GM15510 (cell line): Measurements from ENCODE around the gene NR4A3.

Source experiments
- POLR2A ChIP-seq: IDR thresholded peaks from 3 replicates; pipeline ENCODE4 v1.6.1; 2011; ENCODE audit warnings: borderline replicate concordance; ENCODE audit not compliant: insufficient read length; ENCODE audit errors: extremely low read depth

NR4A3 gene

DNA sequence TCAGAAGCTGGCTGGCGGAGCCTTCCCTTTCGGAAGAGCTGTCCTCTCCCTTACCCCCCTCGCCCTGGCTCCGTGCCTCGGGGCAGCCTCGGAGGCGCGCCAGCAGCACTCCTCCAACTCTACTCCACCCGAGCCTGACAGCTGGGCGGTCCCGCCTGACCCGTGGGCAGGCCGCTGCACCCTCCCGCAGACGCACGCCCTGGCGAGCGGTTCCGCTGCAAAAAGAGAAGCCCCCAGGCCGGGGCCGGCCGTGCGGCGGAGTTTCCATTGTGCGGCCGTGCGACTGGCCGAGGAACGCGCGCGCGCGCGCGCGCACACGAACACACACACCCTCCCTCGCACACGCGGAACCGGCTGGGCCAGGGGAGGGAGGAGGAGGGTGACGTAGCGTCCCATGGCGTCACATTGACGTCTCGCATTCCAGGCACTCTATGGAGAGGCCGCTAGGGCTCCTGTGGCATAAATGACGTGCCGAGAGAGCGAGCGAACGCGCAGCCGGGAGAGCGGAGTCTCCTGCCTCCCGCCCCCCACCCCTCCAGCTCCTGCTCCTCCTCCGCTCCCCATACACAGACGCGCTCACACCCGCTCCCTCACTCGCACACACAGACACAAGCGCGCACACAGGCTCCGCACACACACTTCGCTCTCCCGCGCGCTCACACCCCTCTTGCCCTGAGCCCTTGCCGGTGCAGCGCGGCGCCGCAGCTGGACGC is at the start of gene NR4A3:
Gene NR4A3, plus strand, starts transcription at position 490 of the 713 bp plus-strand sequence. CDS start 6,158 bp downstream, outside the sequence.
- peak; percentile 28 for TF ChIP-seq POLR2A

GRCh38 chr9:99773468-99774138 is 48.1 kb upstream of the NR4A3 start:
- TF ChIP-seq POLR2A, result no peak

DNA sequence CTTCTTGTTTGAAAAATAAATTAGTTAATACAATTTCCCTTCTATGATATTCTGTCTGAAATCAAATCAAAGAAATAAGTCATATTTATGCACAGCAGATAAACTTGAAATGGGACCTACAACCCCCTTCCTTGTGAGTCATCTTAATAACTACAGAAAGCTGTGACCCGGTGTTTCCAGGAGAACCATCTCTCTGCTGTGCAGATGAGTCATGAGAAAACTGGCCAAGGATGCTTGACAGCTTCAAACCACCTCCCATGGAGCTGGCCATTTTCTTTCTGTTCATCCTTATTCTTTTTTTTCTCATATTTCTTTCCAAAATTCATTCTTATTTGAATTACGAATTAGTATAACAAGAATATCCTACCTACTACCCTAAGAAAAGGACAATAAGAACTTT is 43.4 kb upstream of the NR4A3 start:
- no peak for TF ChIP-seq POLR2A

DNA sequence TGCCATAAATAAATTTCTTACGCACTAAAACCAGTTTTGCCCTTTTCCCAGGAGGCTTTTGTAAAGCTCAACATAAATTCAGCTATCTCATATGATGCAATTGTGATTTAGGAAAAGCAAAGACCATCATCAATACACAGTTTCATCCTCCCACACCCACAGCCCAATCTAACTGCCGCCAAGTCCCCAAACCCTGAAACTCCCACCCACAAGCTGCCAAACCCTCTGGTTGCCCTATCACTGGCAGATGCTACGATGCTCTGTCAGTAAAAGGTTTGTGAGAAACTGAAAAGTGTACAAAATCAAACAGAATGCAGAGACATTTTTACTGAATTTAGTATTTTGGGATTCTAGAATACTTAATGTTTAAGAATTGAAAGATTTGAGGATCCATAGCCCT is 42.8 kb upstream of the NR4A3 start:
- TF ChIP-seq POLR2A, result no peak

DNA sequence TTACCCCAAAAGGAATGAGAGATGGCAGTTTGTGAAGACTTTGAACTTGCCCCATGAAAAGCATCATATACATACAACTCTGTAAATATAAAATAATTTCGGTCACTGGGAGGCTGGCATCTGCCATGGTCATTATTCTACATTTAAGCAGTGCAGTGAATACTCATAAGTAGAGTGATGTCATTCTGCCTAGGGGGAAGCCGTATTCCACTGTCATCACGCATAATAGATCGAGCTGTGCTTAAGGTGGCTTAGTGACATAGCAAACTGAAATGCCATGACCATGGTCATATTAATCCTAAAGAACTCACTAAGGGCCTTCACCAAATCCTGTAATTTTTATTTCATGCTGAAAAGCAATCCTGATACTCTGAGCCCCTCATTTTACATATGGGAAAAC is 42.4 kb upstream of the NR4A3 start:
- TF ChIP-seq POLR2A, result no peak

DNA sequence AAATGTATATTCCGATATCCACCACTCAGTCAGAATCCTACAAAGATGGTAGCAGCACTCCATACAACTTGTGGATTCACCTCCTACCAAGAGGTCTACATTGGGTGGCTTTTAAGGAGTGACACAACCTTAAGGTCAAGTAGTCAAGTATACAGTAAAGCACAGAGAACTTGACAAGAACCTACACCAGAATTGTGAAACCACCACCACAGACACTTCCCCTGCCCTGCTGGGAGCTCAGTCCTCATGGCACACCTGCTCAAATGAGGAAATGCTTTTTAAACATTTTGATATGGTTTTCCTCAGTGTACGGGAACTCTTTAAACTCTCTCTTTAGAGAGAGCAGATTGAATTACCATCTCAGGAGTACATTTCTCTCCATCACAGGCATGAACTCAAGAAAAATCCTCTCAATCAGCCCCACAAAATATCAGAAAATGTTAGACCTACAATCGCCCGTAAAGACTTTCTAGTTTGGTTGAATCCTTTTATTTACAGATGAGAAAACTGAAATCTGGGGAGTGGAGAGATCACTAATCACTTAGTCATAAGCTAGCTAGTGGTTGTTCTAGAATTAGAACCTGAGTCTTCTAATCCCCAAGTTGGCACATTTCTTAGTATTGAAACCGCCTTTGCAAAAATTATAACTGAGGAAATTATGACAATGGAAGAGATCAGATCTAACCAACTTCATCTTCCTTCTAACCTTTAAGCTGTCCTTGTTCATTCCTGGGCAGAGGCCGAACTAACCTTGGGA is 38.5 kb upstream of the NR4A3 start:
- no peak for TF ChIP-seq POLR2A

DNA sequence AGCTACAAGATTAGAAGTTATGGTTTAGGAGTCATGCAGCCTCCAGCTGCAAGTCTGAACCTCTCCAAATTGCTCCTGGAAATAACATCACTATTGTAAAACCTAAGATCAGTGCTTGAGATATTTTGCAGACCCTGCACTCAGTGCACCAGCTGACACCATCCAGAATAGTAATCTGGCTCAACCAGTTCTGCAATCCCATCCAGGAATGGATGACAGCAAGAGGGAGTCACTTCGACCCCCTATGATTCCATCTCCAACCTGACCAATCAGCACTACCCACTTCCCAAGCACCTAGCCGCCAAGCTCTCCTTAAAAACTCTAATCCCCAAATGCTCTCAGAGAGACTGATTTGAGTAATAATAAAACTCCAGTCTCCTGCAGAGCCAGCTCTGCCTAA is 37.9 kb upstream of the NR4A3 start:
- no peak for TF ChIP-seq POLR2A

- no peak for TF ChIP-seq POLR2A
These were observed 36.6 kb upstream of the NR4A3 start for GRCh38 chr9:99785010-99785590.

GRCh38 chr9:99787556-99787955 is 34.1 kb upstream of the NR4A3 start:
- no peak for TF ChIP-seq POLR2A

DNA sequence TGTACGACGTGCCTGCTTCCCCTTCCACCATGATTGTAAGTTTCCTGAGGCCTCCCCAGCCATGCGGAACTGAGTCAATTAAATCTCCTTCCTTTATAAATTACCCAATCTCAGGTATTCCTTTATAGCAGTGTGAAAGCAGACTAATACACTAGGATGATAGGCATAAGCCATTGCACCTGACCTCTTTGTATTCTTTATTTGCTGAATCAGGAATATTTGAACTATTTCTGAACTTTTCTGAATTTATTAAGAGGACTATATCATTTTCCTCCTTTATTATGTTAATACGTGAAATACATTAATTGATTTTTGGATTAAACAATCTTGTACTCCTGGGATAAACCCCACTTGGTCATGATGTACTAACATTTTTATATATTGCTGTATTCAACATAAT is 28.2 kb upstream of the NR4A3 start:
- TF ChIP-seq POLR2A, result no peak

DNA sequence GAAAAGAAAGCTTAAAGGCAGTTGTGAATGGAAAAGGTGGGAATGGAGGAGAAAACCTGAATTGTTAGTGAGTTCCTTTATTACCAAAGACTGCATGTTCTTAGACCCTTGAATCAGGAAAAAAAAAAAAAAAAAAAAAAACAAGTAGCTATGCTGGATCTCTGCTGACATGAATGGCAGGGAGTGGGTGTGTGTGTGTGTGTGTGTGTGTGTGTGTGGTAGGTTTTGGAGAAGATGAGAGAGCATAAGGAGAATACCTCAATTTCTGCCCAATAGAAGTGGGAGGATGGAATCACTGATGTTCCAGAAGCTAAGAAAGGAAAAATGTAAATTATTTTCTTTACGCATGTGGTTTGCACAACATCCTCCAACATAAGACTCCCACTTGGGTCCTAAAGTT is 25.5 kb upstream of the NR4A3 start:
- TF ChIP-seq POLR2A, result no peak

GRCh38 chr9:99801775-99802174 is 19.9 kb upstream of the NR4A3 start:
- TF ChIP-seq POLR2A, result no peak

DNA sequence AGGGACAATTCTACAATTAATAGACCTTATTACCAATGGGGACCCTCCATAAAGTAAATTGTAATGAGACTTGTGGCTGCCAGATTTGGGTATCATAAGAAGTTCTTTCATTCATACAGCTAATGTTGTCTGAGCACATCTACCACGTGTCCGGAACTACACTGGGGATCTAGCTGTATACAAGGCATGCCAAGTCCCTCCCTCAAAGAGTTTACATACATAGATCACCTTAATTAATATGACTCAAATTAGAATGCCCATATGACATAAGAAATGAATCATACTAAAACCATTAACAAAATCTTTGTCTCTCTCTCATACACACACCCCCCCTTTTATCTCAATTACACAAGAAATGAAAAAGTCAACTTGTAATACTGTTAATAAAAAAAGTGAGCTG is 18.0 kb upstream of the NR4A3 start:
- no peak for TF ChIP-seq POLR2A

- TF ChIP-seq POLR2A, result no peak
These were observed 14.3 kb upstream of the NR4A3 start for GRCh38 chr9:99807276-99807852.

- no peak for TF ChIP-seq POLR2A
These were observed 13.7 kb upstream of the NR4A3 start for GRCh38 chr9:99807956-99808355.
